AG20443 (cell line): ENCODE measurements around the gene NELFCD.
A peak's percentile ranks its signal among the peaks of the same experiment; 100 is the strongest.
"Not testable (repeated sequence)": the region's sequence is repeated elsewhere in the genome, so short reads cannot be mapped to it uniquely, and the experiment has no call there.

Experiments
- DNase-seq: peaks from one replicate; pipeline ENCODE4 v3.0.0; 2012; ENCODE audit warnings: low spot score, mixed read lengths

Gene NELFCD

DNA sequence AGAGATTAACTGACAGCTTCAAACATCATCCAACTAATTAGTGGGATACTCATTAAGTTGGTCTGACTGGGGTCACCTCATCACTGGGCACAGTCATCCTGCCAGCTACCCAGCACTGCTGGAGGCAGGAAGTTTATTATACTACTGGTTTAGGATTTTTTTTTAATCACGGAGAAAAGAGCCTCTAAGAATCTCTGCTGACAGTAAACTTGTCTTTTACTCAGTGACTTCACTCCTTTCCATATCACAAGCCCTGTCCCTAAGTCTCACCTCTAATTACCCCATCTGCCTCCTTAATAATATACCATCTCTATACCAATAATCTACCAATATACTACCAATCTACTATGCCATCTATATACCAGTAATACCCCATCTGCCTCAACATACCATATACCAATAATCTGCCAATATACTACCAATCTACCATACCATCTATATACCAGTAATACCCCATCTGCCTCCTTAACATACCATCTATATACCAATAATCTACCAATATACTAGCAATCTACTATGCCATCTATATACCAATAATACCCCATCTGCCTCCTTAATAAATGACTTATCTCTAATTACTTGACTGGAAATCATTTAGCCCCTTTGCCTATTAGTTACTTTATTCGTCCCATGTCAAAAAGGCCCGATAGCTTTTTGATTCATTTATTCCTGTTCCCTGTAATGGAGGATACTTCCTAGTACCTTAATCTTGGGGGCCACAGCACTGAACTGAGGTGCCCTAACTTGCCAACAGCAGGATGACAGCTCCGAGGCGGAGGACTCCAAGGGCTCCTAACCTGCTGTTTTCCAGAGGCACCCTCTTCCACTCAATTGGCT is 46.1 kb downstream of the NELFCD start:
- no peak for DNase-seq

GRCh38 chr20:59027741-59028320 is 46.8 kb downstream of the NELFCD start:
- DNase-seq, result peak; percentile 51

DNA sequence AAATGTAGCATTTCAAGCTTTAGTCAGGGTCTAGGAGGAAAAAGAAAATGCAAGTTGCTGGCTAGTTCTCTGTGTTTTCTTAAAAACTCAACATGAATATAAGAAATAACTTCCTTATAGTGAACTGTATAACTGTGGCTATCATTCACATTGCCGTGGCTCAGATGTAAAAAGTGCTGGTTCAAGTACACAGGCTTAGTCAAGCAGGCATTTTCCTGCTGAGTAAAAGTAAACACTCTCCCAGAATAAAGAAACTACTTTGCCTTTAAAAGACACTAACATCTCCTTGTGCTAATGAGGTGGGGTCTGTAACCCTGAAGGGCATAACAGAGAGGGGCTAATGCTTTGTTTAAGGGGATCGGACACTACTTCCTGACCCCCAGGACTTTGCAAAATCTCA is 47.8 kb downstream of the NELFCD start:
- no peak for DNase-seq

DNA sequence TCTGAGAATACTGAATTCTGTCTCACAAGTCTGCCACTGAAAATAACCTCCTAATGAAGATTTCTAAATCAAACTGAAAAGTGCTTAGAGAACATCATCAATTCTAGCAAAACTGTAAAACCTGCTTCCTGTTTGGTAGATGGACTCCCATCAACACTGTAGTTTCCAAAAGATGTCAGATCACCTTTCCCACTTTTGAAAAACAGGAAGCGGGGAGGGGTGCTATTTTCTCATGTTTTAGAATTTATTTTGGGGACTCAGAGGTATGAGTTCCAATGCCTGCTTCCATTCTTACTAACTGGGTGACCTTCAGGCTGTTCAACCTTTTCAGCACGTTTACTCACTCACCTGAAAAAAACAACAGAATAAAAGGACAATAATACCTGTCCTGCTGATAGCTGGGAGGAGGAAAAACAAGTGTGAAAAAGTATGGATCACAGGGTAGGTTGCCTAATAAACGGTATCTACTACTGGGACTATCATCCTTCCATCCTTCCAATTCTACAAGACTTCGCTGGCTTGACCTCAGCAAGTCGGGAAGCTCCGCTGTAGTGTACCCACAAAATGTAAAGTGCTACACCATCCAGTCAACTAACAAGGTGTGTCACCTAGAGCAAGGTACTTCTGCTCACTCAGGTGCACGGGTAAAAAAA is 50.0 kb downstream of the NELFCD start:
- no peak for DNase-seq

GRCh38 chr20:59031564-59032022 is 50.5 kb downstream of the NELFCD start:
- no peak for DNase-seq

DNA sequence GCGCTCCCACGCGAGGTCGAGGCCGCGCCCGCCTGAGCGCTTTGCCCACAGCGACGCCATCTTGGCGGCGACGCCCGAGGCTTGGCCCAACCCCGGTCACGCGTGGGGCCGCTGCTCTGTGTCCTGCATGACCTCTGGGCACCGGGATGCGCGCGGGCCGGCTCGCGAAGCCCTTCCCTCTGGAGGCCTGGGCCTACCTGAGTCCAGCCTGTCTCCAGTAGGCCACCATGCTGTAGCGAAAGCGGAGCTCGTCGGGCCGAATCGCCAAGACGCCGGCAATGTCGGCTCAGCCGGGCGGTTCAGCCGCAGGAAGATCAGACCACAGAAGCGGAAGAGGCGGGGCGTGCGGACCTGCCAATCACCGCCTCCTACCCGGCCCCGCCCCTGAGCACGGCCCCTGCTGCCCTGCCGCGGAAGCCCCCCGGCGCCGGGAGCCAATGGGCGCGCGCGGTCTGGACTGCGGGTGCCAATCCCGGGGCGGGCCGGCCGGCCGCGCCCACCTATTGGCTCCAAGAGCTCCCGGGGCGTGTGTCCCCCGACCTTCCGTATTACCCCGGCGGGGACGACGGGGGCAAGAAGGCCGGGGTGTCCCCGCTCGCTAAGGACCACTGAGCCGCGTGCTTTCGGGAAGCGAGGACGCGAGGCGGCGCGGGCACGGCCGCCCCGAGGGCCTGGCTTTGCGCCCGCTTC is 51.1 kb downstream of the NELFCD start, which contains the start of gene ATP5F1E:
Gene ATP5F1E (minus strand): TSS at position 313 of the 690 bp plus-strand sequence. CDS start 84 bp downstream, at position 229.
- peak; percentile 98 for DNase-seq

DNA sequence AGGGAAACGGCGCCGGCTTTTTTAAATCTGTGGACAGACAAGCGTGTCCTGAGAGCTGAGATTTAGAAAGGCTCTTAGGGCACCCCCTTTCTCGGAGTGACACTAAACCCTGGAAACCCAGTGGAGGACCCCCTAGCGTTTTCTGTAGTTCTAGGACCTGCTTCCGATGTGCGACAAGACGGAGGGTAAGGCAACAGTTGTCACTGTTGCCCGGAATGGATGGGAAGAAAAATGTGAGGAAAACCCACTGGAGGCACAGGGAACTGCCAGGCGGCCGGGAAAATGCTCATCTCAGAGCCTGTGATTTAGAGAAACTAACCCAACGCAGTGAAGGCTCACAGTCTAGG is 51.6 kb downstream of the NELFCD start:
- DNase-seq, result peak; percentile 52

GRCh38 chr20:59033093-59033492 is 52.0 kb downstream of the NELFCD start:
- DNase-seq, result no peak

DNA sequence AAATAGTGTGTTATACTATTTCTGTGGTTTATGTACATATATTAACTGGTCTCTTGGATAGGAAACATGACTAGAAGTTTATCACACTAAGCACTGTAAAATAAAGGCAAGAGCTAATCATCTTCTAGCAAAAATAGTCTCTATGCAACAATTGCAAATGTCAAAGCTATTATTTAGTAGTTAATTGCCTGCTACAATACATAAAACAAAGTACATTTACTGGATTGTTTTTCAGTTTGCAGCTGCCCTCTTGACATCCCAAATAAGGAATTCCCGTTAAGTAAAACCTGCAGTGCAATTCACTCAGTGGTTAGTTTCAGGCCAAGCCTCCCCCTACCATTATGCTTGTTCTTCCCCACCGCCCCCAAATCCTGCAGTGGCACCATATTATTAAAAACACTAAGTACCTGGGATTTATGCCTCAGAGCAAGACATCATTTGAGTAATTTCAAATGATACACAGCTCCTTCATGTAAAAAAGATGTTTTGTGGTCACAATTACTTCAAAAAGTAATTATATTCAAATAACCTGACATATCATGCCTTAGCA is 52.6 kb downstream of the NELFCD start:
- DNase-seq, result no peak

DNA sequence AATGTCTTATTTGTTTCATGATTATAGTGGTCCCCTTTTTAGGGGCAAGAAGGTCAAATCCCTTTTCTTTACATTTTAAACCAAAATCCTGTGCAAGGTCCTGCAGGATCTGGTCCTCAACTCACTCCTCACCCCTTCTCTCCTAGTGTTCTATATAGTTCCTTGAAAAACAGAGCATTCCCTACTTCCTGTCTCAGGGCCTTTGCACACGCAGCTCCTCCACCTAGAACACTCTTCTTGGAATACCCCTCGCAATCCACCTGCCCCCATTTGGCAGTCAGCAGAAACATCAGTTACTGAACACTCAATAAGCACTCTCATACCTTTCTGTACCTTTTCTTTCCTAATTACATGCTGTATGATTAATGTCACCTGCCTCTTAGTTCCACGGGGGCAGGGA is 54.3 kb downstream of the NELFCD start:
- no peak for DNase-seq

GRCh38 chr20:59037386-59037785 is 56.3 kb downstream of the NELFCD start:
- no peak for DNase-seq

DNA sequence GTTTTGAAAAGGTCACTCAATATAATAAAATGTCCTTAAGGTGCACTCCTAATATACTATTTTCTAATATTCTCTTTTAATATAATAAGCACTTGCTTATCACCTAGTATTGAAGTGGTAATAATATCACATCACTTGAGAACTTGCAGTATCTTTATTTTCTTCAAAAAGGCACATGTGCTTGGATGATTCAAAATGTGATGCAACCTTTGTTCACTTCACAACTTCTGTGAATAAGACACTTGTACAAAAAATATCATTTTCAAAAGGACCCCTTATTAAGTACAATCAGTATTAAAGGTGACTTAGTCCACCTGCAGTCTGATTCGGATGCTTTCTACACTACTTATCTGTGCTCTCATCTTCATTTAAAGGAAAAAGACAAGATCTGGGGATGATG is 58.2 kb downstream of the NELFCD start:
- no peak for DNase-seq

GRCh38 chr20:59040667-59041066 is 59.6 kb downstream of the NELFCD start:
- DNase-seq, result no peak

- DNase-seq, result not testable (repeated sequence)
Observed at GRCh38 chr20:59041487-59041886, 60.4 kb downstream of the NELFCD start.

DNA sequence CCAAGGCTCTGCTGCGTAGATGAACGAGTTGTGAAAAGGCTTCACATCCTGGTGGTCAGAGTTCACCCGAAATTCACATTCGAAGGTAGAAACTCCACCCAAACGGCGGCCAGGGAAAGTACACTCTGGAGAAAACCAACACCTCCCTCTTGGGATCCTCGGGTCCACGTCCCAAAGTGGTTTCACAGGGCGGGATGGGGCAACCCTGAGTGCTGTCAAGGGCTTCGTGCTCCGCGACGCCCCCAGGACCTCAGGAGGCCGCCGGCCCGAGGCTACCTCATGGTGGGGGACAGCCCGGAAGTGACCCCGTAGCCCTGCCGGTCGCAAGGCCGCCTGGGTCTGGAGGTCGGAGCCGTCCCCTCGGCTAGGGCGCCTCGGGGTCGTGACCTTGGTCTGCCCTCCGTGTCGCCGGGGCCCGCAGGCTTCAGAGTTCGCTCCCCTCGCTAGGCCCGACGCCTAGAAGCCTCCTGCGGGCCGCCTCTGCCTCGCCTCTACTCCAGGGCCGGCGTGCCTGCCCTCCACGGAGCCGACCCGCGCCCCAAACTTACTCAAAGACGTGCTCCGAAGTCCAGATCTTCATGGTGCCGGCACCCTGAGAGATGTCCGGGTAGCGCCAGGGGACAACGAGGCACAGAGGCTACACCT is 61.2 kb downstream of the NELFCD start, which contains the start of gene PRELID3B:
Gene PRELID3B (minus strand): TSS at position 636 of the 645 bp plus-strand sequence. CDS start 56 bp downstream, at position 580.
- peak; percentile 24 for DNase-seq

DNA sequence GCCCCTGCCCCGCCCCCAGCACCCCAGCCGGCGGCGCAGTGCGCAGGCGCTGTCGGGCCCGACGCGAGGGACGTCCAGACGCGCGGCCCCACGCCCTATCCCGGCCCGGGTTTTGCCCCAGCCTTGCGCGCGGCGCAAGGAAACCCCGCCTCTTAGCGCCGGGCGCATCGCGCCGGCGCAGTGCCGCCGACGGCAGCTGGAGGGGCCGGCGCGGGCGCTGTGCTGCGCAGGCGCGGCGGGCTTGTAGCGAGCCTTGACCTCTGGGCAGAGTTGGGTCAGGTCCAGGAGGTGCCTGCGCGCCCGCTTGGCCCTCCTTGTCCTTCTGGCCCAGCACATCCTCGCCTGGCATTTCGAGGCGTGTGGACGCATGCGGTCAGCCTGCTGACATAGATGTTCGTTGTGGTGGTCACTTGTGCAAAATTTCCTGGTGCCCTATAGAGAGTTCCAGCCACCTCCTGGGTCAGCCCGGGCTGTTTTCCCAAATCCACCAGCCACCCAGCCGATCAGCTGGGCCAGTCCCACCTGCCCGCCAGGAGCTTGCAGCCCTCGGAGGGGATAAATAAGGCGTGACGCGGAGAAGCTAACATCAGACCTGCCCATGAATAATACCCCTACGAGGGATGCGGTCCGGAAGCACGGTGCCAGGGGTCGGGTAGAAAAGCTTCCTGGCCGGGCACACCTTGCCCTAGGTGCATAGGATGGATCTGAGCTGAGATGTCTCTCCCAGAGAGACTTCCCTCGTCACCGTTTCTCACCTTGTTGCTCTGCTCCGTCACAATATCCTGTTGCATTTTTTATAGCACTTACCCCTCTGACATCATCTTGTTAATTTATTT is 62.0 kb downstream of the NELFCD start:
- peak; percentile 100 for DNase-seq

GRCh38 chr20:59043698-59044097 is 62.6 kb downstream of the NELFCD start:
- peak; percentile 28 for DNase-seq

- DNase-seq, result no peak
Observed at GRCh38 chr20:59044295-59044694, 63.2 kb downstream of the NELFCD start.
